HEK293 (cell line): Measurements from ENCODE around the gene TMA16.

Source experiments
- CTCF ChIA-PET: fragments of 350-600 bp; formaldehyde crosslinking; extraction: SDS; loops from one replicate; lab custom pipeline; 2021; ENCODE audit warnings: antibody characterized with exemption; lab: Yijun Ruan, JAX
- POLR2A ChIA-PET: fragments of 300-600 bp; formaldehyde crosslinking; extraction: SDS; loops from one replicate; lab custom pipeline; 2020; ENCODE audit warnings: antibody characterized with exemption, inconsistent platforms; lab: Yijun Ruan, JAX
- H3K27ac ChIP-seq: fragments of 200-500 bp; sonication (Bioruptor generic); 2 replicates; pipeline ENCODE4 v1.5.1; 2014; ENCODE audit warnings: low read depth, low read length, control low read depth, inconsistent platforms; ENCODE audit errors: extremely low read depth
- H3K36me3 ChIP-seq, 2 experiments: fragments of 200-500 bp in 1 of 2; sonication (Bioruptor generic) in 1 of 2; 1 replicate in 1 of 2; 2 replicates in 1 of 2; pipeline ENCODE4 v1.5.1; 2014 to 2017; ENCODE audit warnings: inconsistent platforms in 2 of 2, low read length in 2 of 2; ENCODE audit not compliant: control insufficient read depth in 2 of 2, insufficient read depth in 1 of 2
- H3K4me1 ChIP-seq: fragments of 200-500 bp; sonication (Bioruptor generic); 2 replicates; pipeline ENCODE4 v1.5.1; 2014; ENCODE audit warnings: mild to moderate bottlenecking, low read length, inconsistent platforms; ENCODE audit not compliant: control insufficient read depth, insufficient read depth
- H3K4me3 ChIP-seq: 2 replicates; pipeline ENCODE4 v1.5.1; 2011; ENCODE audit warnings: low read depth, mild to moderate bottlenecking, control low read depth, low read length, moderate library complexity
- H3K9me3 ChIP-seq: fragments of 200-500 bp; sonication (Bioruptor generic); 2 replicates; pipeline ENCODE4 v1.5.1; 2014; ENCODE audit warnings: low read depth, low read length, inconsistent platforms; ENCODE audit not compliant: control insufficient read depth, insufficient read depth
- EGR2 ChIP-seq: fragments of 450-650 bp; formaldehyde crosslinking; IDR thresholded peaks from 2 replicates; pipeline ENCODE4 v1.5.1; 2016; ENCODE audit warnings: low read depth, missing biosample characterization, missing genetic modification characterization
- GLIS1 ChIP-seq: fragments of 450-650 bp; formaldehyde crosslinking; IDR thresholded peaks from 2 replicates; pipeline ENCODE4 v1.5.1; 2016; ENCODE audit warnings: missing biosample characterization, missing genetic modification characterization
- GLIS2 ChIP-seq: fragments of 450-650 bp; formaldehyde crosslinking; IDR thresholded peaks from 2 replicates; pipeline ENCODE4 v1.5.1; 2016; ENCODE audit warnings: missing biosample characterization, missing genetic modification characterization
- KLF1 ChIP-seq: fragments of 450-650 bp; formaldehyde crosslinking; IDR thresholded peaks from 2 replicates; pipeline ENCODE4 v1.5.1; 2016; ENCODE audit warnings: missing biosample characterization, missing genetic modification characterization
- PATZ1 ChIP-seq: fragments of 450-650 bp; formaldehyde crosslinking; IDR thresholded peaks from 2 replicates; pipeline ENCODE4 v1.5.1; 2016; ENCODE audit warnings: missing biosample characterization, missing genetic modification characterization
- ZBTB17 ChIP-seq: fragments of 450-650 bp; formaldehyde crosslinking; IDR thresholded peaks from 2 replicates; pipeline ENCODE4 v1.5.1; 2016; ENCODE audit warnings: missing biosample characterization, missing genetic modification characterization
- ZBTB7A ChIP-seq: fragments of 450-650 bp; formaldehyde crosslinking; IDR thresholded peaks from 2 replicates; pipeline ENCODE4 v1.5.1; 2016; ENCODE audit warnings: low read depth, missing biosample characterization, missing genetic modification characterization
- ZEB2 ChIP-seq: fragments of 450-650 bp; formaldehyde crosslinking; IDR thresholded peaks from 2 replicates; pipeline ENCODE4 v1.5.1; 2016; ENCODE audit warnings: missing biosample characterization, missing genetic modification characterization
- ZFP37 ChIP-seq: fragments of 450-650 bp; formaldehyde crosslinking; IDR thresholded peaks from 2 replicates; pipeline ENCODE4 v1.5.1; 2016; ENCODE audit warnings: missing biosample characterization, missing genetic modification characterization
- ZNF10 ChIP-seq: fragments of 450-650 bp; formaldehyde crosslinking; IDR thresholded peaks from 2 replicates; pipeline ENCODE4 v1.5.1; 2017; ENCODE audit warnings: missing biosample characterization, missing genetic modification characterization
- ZNF114 ChIP-seq: fragments of 450-650 bp; formaldehyde crosslinking; IDR thresholded peaks from 2 replicates; pipeline ENCODE4 v1.5.0; 2017; ENCODE audit warnings: missing biosample characterization, missing genetic modification characterization
- ZNF169 ChIP-seq: fragments of 450-650 bp; formaldehyde crosslinking; IDR thresholded peaks from 2 replicates; pipeline ENCODE4 v1.5.1; 2016; ENCODE audit warnings: missing biosample characterization, missing genetic modification characterization
- ZNF184 ChIP-seq: fragments of 450-650 bp; IDR thresholded peaks from 2 replicates; pipeline ENCODE4 v1.5.1; 2018; ENCODE audit warnings: missing biosample characterization, mild to moderate bottlenecking, missing genetic modification characterization
- ZNF214 ChIP-seq: fragments of 450-650 bp; formaldehyde crosslinking; IDR thresholded peaks from 2 replicates; pipeline ENCODE4 v1.5.1; 2017; ENCODE audit warnings: missing biosample characterization, mild to moderate bottlenecking, missing genetic modification characterization, borderline replicate concordance
- ZNF335 ChIP-seq: fragments of 450-650 bp; formaldehyde crosslinking; conservative IDR thresholded peaks from 2 replicates; pipeline ENCODE4 v1.5.1; 2016; ENCODE audit warnings: missing biosample characterization, missing genetic modification characterization
- ZNF391 ChIP-seq: fragments of 450-650 bp; formaldehyde crosslinking; IDR thresholded peaks from 2 replicates; pipeline ENCODE4 v1.5.1; 2016; ENCODE audit warnings: low read depth, missing biosample characterization, missing genetic modification characterization, borderline replicate concordance
- ZNF416 ChIP-seq: fragments of 450-650 bp; formaldehyde crosslinking; IDR thresholded peaks from 2 replicates; pipeline ENCODE4 v1.5.1; 2016; ENCODE audit warnings: missing biosample characterization, missing genetic modification characterization
- ZNF621 ChIP-seq: fragments of 450-650 bp; formaldehyde crosslinking; IDR thresholded peaks from 2 replicates; pipeline ENCODE4 v1.5.1; 2017; ENCODE audit warnings: missing biosample characterization, missing genetic modification characterization
- TF ChIP-seq, protein P1 (sequence below): fragments of 450-650 bp; formaldehyde crosslinking; IDR thresholded peaks from 2 replicates; pipeline ENCODE4 v1.5.1; 2016; ENCODE audit warnings: missing biosample characterization, missing genetic modification characterization
- TF ChIP-seq, protein P2 (sequence below): fragments of 450-650 bp; formaldehyde crosslinking; IDR thresholded peaks from 2 replicates; pipeline ENCODE4 v1.5.1; 2017; ENCODE audit warnings: missing biosample characterization, missing genetic modification characterization
- TF ChIP-seq, protein P3 (sequence below): fragments of 450-650 bp; formaldehyde crosslinking; IDR thresholded peaks from 2 replicates; pipeline ENCODE4 v1.5.1; 2016; ENCODE audit warnings: missing biosample characterization, missing genetic modification characterization
- TF ChIP-seq, protein P4 (sequence below): fragments of 450-650 bp; formaldehyde crosslinking; IDR thresholded peaks from 2 replicates; pipeline ENCODE4 v1.5.1; 2016; ENCODE audit warnings: missing biosample characterization, missing genetic modification characterization, borderline replicate concordance

Gene TMA16

DNA sequence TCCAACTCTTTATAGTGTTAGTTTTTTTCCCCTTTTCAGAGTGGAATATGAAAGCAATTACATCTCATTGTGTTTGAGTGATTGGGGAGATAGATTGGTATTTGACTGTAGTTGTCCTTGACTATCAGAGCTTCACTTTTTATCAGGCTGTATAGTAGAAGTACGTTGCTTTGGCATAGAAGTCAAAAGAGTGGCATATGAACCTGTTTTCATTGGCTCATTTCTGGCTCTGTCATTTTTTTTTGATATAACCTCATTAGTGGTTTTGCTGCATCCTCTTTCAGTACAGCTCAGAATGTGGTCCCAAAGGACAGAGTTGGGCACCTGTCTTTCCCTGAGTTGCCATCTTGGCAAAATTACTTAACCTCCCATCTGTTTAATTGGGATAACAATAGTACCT, 1.4 kb downstream of the TMA16 start:
- POLR2A ChIA-PET = no interaction called here
- H3K4me3 ChIP-seq = peak overlapping the region; percentile 88
- H3K4me1 ChIP-seq = no peaks in the 10 kb centered on the region
- H3K9me3 ChIP-seq = no peaks in the 10 kb centered on the region
- no peak overlapping the region for H3K27ac ChIP-seq
- TF ChIP-seq, protein P1, sequence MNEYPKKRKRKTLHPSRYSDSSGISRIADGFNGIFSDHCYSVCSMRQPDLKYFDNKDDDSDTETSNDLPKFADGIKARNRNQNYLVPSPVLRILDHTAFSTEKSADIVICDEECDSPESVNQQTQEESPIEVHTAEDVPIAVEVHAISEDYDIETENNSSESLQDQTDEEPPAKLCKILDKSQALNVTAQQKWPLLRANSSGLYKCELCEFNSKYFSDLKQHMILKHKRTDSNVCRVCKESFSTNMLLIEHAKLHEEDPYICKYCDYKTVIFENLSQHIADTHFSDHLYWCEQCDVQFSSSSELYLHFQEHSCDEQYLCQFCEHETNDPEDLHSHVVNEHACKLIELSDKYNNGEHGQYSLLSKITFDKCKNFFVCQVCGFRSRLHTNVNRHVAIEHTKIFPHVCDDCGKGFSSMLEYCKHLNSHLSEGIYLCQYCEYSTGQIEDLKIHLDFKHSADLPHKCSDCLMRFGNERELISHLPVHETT (tag by site-specific recombination) = no peak
- TF ChIP-seq ZBTB17 (tag by site-specific recombination) = 0 out of 2 replicates have a peak, but pooled peaks have one; percentile 11
- no peak for TF ChIP-seq ZEB2 (tag by site-specific recombination)
- no peak for TF ChIP-seq GLIS2 (tag by site-specific recombination)
- TF ChIP-seq ZNF335 (tag by site-specific recombination) = peak; percentile 29; the same call in 1 of the 2 replicates
- TF ChIP-seq ZNF214 (tag by site-specific recombination) = no peak
- no peak for TF ChIP-seq EGR2 (tag by site-specific recombination)
- TF ChIP-seq, all 188 proteins: peak for 2
- no peaks in the 10 kb centered on the region for H3K36me3 ChIP-seq
- CTCF ChIA-PET = no interaction called here

- no peaks in the 10 kb centered on the region for H3K9me3 ChIP-seq
- H3K27ac ChIP-seq = no peak overlapping the region
- no peaks in the 10 kb centered on the region for H3K36me3 ChIP-seq
- H3K4me3 ChIP-seq = no peak overlapping the region
- CTCF ChIA-PET = no interaction called here
- H3K4me1 ChIP-seq = peaks cover 2% of the 10 kb centered on the region; the same call in 1 of the 2 replicates
- TF ChIP-seq KLF1 = no peak
- TF ChIP-seq, protein P2, sequence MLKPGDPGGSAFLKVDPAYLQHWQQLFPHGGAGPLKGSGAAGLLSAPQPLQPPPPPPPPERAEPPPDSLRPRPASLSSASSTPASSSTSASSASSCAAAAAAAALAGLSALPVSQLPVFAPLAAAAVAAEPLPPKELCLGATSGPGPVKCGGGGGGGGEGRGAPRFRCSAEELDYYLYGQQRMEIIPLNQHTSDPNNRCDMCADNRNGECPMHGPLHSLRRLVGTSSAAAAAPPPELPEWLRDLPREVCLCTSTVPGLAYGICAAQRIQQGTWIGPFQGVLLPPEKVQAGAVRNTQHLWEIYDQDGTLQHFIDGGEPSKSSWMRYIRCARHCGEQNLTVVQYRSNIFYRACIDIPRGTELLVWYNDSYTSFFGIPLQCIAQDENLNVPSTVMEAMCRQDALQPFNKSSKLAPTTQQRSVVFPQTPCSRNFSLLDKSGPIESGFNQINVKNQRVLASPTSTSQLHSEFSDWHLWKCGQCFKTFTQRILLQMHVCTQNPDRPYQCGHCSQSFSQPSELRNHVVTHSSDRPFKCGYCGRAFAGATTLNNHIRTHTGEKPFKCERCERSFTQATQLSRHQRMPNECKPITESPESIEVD = peak; percentile 45; the same call in 1 of the 2 replicates
- TF ChIP-seq, all 188 proteins: peak for 1
- POLR2A ChIA-PET = no interaction called here
These were observed 6.1 kb downstream of the TMA16 start for GRCh38 chr4:163500586-163500985.

DNA sequence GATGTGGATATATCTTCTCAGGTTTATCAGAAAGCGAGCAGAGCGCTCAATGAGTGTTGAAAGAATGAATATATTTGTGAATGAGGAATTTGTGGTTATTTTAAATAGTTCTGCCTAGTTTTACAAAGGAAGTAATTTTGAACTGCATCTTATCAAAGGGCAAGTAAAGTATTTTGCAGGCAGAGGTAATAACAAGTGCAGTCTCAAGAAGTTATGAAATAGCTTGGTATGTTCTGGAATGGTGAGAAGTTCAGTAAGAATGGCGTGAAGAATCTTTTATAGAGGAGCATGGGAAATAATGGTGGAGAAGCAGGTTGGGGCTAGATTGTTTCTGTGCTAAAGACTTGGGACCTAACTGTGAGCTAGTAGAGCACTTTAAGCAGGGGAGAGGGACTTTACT, 10.9 kb downstream of the TMA16 start:
- POLR2A ChIA-PET = interaction anchor here (1.4 kb wide), 1 partner anchor 11 kb away, joined by 3 read pairs; the partner anchor contains the start of gene TMA16
- H3K36me3 ChIP-seq = peaks cover 0 to 29% of the 10 kb centered on the region in 2 experiments; a peak in 2 of 3 replicates
- CTCF ChIA-PET = no interaction called here
- TF ChIP-seq ZNF10 (tag by site-specific recombination) (no peak), ZNF169 (tag by site-specific recombination) (no peak), ZNF114 (tag by site-specific recombination) (no peak), ZNF184 (tag by site-specific recombination) (no peak), ZNF391 (tag by site-specific recombination) (no peak), ZNF416 (tag by site-specific recombination) (no peak), ZBTB7A (tag by site-specific recombination) (no peak), ZNF621 (tag by site-specific recombination) (no peak), GLIS1 (no peak), PATZ1 (no peak), ZFP37 (no peak)
- TF ChIP-seq, protein P3, sequence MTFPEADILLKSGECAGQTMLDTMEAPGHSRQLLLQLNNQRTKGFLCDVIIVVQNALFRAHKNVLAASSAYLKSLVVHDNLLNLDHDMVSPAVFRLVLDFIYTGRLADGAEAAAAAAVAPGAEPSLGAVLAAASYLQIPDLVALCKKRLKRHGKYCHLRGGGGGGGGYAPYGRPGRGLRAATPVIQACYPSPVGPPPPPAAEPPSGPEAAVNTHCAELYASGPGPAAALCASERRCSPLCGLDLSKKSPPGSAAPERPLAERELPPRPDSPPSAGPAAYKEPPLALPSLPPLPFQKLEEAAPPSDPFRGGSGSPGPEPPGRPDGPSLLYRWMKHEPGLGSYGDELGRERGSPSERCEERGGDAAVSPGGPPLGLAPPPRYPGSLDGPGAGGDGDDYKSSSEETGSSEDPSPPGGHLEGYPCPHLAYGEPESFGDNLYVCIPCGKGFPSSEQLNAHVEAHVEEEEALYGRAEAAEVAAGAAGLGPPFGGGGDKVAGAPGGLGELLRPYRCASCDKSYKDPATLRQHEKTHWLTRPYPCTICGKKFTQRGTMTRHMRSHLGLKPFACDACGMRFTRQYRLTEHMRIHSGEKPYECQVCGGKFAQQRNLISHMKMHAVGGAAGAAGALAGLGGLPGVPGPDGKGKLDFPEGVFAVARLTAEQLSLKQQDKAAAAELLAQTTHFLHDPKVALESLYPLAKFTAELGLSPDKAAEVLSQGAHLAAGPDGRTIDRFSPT = no peak
- TF ChIP-seq, protein P4, sequence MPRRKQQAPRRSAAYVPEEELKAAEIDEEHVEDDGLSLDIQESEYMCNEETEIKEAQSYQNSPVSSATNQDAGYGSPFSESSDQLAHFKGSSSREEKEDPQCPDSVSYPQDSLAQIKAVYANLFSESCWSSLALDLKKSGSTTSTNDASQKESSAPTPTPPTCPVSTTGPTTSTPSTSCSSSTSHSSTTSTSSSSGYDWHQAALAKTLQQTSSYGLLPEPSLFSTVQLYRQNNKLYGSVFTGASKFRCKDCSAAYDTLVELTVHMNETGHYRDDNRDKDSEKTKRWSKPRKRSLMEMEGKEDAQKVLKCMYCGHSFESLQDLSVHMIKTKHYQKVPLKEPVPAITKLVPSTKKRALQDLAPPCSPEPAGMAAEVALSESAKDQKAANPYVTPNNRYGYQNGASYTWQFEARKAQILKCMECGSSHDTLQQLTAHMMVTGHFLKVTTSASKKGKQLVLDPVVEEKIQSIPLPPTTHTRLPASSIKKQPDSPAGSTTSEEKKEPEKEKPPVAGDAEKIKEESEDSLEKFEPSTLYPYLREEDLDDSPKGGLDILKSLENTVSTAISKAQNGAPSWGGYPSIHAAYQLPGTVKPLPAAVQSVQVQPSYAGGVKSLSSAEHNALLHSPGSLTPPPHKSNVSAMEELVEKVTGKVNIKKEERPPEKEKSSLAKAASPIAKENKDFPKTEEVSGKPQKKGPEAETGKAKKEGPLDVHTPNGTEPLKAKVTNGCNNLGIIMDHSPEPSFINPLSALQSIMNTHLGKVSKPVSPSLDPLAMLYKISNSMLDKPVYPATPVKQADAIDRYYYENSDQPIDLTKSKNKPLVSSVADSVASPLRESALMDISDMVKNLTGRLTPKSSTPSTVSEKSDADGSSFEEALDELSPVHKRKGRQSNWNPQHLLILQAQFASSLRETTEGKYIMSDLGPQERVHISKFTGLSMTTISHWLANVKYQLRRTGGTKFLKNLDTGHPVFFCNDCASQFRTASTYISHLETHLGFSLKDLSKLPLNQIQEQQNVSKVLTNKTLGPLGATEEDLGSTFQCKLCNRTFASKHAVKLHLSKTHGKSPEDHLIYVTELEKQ (tag by site-specific recombination) = no peak

More for the DNA sequence above, 10.9 kb downstream of the TMA16 start:
- H3K27ac ChIP-seq = no peak overlapping the region
- peaks cover 2% of the 10 kb centered on the region; the same call in 1 of the 2 replicates for H3K4me1 ChIP-seq
- no peaks in the 10 kb centered on the region for H3K9me3 ChIP-seq
- H3K4me3 ChIP-seq = no peak overlapping the region
